ENCODE data around the gene SIL1. TPM values are rescaled to one million over a fixed set of nuclear protein-coding genes. Genes with fewer than 3 reads are reported as not detected.
A peak's percentile ranks its signal among the peaks of the same experiment; 100 is the strongest.

SIL1 gene
- total and polyA plus RNA-seq, 9 of the 15 experiments (the other 6 are each of a cell fraction or from before 2014, with no cell fraction given), result 1.3 to 30.5 (median 18.1) TPM

DNA sequence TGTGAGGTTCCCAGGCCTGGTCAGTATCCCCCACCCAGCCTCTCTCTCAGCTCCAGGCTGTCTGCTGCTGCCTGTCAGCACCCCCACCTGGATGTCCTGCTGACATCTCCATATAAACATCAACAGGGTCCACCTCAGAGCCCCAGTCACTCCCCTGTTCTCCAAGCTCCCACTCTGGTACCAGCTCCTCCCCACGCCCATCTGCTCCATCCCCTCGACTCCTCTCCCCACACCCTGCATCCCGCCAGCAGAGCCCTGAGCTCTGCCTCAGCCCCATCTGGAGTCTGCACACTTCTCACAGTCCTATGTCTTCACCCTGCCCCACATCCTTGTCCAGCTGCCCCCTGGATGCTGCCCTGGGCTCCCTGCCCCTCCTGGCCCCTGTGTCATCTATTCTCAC, 255.3 kb downstream of the SIL1 start:
- ATAC-seq (peak; percentile 31; the same call in 2 of the 3 replicates), DNase-seq (ENCODE audit: extremely low read depth in 1 of 4, low spot score in 3 of 4) (no peak), FAIRE-seq (no peak)
- Histone ChIP-seq H3K27ac (ENCODE audit: extremely low read depth, low read depth, low read length) (no peak overlapping the region), H3K9ac (ENCODE audit: insufficient read depth in 1 of 2, low read depth in 2 of 2, low read length in 2 of 2) (peak overlapping the region in 1 of 2 experiments; percentile 36; a peak in 1 of 4 replicates), H3K4me1 (replicated peaks in 1 of 2; ENCODE audit: control insufficient read depth in 2 of 2, insufficient read depth in 2 of 2, low read length in 2 of 2) (peaks cover 0 to 11% of the 10 kb centered on the region in 2 experiments; a peak in 1 of 5 replicates), H4K20me1 (replicated peaks; ENCODE audit: control insufficient read depth, insufficient read depth, low read length) (0 out of 2 replicates have a peak, but pooled peaks cover 5% of the 10 kb centered on the region), H3K79me2 (ENCODE audit: control insufficient read depth, insufficient read depth, low read length) (no peaks in the 10 kb centered on the region), H3K4me3 (no peak overlapping the region), H3K9me3 (replicated peaks; ENCODE audit: control insufficient read depth, insufficient read depth, low read depth, low read length) (no peaks in the 10 kb centered on the region), H3K27me3 (ENCODE audit: control insufficient read depth in 2 of 2, insufficient read depth in 2 of 2, low read length in 2 of 2) (no peaks in the 10 kb centered on the region), H2AFZ (ENCODE audit: low read depth, low read length) (no peak overlapping the region), H3K36me3 (ENCODE audit: control insufficient read depth, insufficient read depth, low read length) (peaks cover 4% of the 10 kb centered on the region; the same call in 1 of the 3 replicates), H3K9me1 (ENCODE audit: control insufficient read depth, insufficient read depth, low read length) (peaks cover 2% of the 10 kb centered on the region), H3K4me2 (ENCODE audit: insufficient read depth, low read length) (no peak overlapping the region)
- WGBS (ENCODE audit: insufficient coverage, low coverage, missing lambda C conversion rate), result 38% methylated on average over 3 of the region's 3 CpGs
- intact Hi-C loops (cut with micrococcal nuclease) (no loop called here), in situ Hi-C loops (cut with MboI) (no loop called here)
- ChIA-PET CTCF (ENCODE audit: low intra/inter-chr PET ratio) (no interaction called here), POLR2A (interaction anchor here (1.0 to 1.1 kb wide), 2 partner anchors 10 to 13 kb away, joined by 3 to 4 read pairs; no protein-coding TSS in a partner anchor)
- BruUV-seq (replicated peaks), result no TSS peak
- no peak for TF ChIP-seq TRIM28 (IDR thresholded peaks at IDR 0.05)
- TF ChIP-seq, protein P1, sequence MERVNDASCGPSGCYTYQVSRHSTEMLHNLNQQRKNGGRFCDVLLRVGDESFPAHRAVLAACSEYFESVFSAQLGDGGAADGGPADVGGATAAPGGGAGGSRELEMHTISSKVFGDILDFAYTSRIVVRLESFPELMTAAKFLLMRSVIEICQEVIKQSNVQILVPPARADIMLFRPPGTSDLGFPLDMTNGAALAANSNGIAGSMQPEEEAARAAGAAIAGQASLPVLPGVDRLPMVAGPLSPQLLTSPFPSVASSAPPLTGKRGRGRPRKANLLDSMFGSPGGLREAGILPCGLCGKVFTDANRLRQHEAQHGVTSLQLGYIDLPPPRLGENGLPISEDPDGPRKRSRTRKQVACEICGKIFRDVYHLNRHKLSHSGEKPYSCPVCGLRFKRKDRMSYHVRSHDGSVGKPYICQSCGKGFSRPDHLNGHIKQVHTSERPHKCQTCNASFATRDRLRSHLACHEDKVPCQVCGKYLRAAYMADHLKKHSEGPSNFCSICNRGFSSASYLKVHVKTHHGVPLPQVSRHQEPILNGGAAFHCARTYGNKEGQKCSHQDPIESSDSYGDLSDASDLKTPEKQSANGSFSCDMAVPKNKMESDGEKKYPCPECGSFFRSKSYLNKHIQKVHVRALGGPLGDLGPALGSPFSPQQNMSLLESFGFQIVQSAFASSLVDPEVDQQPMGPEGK (CRISPR knock-in tag; IDR thresholded peaks at IDR 0.05; ENCODE audit: borderline replicate concordance), result no peak
- no peak for TF ChIP-seq FOXK1 (CRISPR knock-in tag; IDR thresholded peaks at IDR 0.05; ENCODE audit: borderline replicate concordance)
- TF ChIP-seq SMC3 (conservative IDR thresholded peaks at IDR 0.05; ENCODE audit: insufficient read depth, low read depth, low read length), result no peak
- TF ChIP-seq, protein P2, sequence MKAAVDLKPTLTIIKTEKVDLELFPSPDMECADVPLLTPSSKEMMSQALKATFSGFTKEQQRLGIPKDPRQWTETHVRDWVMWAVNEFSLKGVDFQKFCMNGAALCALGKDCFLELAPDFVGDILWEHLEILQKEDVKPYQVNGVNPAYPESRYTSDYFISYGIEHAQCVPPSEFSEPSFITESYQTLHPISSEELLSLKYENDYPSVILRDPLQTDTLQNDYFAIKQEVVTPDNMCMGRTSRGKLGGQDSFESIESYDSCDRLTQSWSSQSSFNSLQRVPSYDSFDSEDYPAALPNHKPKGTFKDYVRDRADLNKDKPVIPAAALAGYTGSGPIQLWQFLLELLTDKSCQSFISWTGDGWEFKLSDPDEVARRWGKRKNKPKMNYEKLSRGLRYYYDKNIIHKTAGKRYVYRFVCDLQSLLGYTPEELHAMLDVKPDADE (conservative IDR thresholded peaks at IDR 0.05; ENCODE audit: control insufficient read depth, low read depth, low read length), result no peak
- TF ChIP-seq CBFB (CRISPR knock-in tag; IDR thresholded peaks at IDR 0.05), result no peak
- TF ChIP-seq ZNF347 (CRISPR knock-in tag; IDR thresholded peaks at IDR 0.05; ENCODE audit: low read depth), result no peak
- no peak for TF ChIP-seq PYGO2 (tag; IDR thresholded peaks at IDR 0.05)
- no peak for TF ChIP-seq ZNF217 (CRISPR knock-in tag; IDR thresholded peaks at IDR 0.05)
- TF ChIP-seq E2F3 (CRISPR knock-in tag; IDR thresholded peaks at IDR 0.05), result no peak
- no peak for TF ChIP-seq NCOA1 (IDR thresholded peaks at IDR 0.05; ENCODE audit: low read depth)
- TF ChIP-seq ETV5 (CRISPR knock-in tag; IDR thresholded peaks at IDR 0.05; ENCODE audit: low read depth), result no peak
- no peak for TF ChIP-seq POLR3A (IDR thresholded peaks at IDR 0.05; ENCODE audit: borderline replicate concordance, extremely low read depth, insufficient read depth, insufficient read length)
- no peak for TF ChIP-seq ZBTB5 (IDR thresholded peaks at IDR 0.05)
- no peak for TF ChIP-seq RAD21 (CRISPR knock-in tag; conservative IDR thresholded peaks at IDR 0.05 in 1 of 2, IDR thresholded peaks at IDR 0.05 in 1 of 2)
- TF ChIP-seq, protein P3, sequence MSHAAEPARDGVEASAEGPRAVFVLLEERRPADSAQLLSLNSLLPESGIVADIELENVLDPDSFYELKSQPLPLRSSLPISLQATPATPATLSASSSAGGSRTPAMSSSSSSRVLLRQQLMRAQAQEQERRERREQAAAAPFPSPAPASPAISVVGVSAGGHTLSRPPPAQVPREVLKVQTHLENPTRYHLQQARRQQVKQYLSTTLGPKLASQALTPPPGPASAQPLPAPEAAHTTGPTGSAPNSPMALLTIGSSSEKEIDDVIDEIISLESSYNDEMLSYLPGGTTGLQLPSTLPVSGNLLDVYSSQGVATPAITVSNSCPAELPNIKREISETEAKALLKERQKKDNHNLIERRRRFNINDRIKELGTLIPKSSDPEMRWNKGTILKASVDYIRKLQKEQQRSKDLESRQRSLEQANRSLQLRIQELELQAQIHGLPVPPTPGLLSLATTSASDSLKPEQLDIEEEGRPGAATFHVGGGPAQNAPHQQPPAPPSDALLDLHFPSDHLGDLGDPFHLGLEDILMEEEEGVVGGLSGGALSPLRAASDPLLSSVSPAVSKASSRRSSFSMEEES (CRISPR knock-in tag; IDR thresholded peaks at IDR 0.05), result no peak
